DMS153 treated with DMSO at 0.1 percent for 48 hours (cell line): Measurements from ENCODE around the gene DBF4.
"Not testable (repeated sequence)": the region's sequence is repeated elsewhere in the genome, so short reads cannot be mapped to it uniquely, and the experiment has no call there.

Experiments
- DNase-seq: peaks from one replicate; lab custom pipeline; 2025; ENCODE audit not compliant: unreplicated experiment; lab: John Stamatoyannopoulos, UW

Gene DBF4

GRCh38 chr7:87876040-87876868 is at the start of gene DBF4, which contains the start of gene SLC25A40:
Gene DBF4, plus strand, starts transcription at chr7:87876493. Its CDS starts 240 bp downstream, at chr7:87876733.
Gene SLC25A40, minus strand, starts transcription at chr7:87876360. Its CDS starts 17,633 bp downstream, at chr7:87858727.
- DNase-seq, result peak; percentile 92

- not testable (repeated sequence) for DNase-seq
These were observed 47.9 kb upstream of the DBF4 start for GRCh38 chr7:87828383-87828782.

- no peak for DNase-seq
These were observed 45.2 kb upstream of the DBF4 start for GRCh38 chr7:87831097-87831496.

- no peak for DNase-seq
These were observed 43.2 kb upstream of the DBF4 start for GRCh38 chr7:87833130-87833529.

- DNase-seq, result no peak
These were observed 38.7 kb upstream of the DBF4 start for GRCh38 chr7:87837597-87837996.

- no peak for DNase-seq
These were observed 25.3 kb upstream of the DBF4 start for GRCh38 chr7:87850836-87851593.

GRCh38 chr7:87852306-87852705 is 24.0 kb upstream of the DBF4 start:
- DNase-seq, result no peak

- DNase-seq, result no peak
These were observed 22.9 kb upstream of the DBF4 start for GRCh38 chr7:87853237-87853864.

GRCh38 chr7:87858417-87859100 is 17.7 kb upstream of the DBF4 start:
- DNase-seq, result no peak

- no peak for DNase-seq
These were observed 10.2 kb upstream of the DBF4 start for GRCh38 chr7:87866089-87866488.

- DNase-seq, result not testable (repeated sequence)
These were observed 9.8 kb upstream of the DBF4 start for GRCh38 chr7:87866533-87866932.

- DNase-seq, result no peak
These were observed 5.8 kb upstream of the DBF4 start for GRCh38 chr7:87870471-87870870.

- no peak for DNase-seq
These were observed 3.9 kb upstream of the DBF4 start for GRCh38 chr7:87872346-87872745.

- not testable (repeated sequence) for DNase-seq
These were observed 3.0 kb upstream of the DBF4 start for GRCh38 chr7:87873328-87873727.

GRCh38 chr7:87874066-87874465 is 2.2 kb upstream of the DBF4 start:
- DNase-seq, result no peak

GRCh38 chr7:87875151-87876039 is 898 bp upstream of the DBF4 start:
- no peak for DNase-seq

- peak; percentile 30 for DNase-seq
These were observed 559 bp downstream of the DBF4 start for GRCh38 chr7:87876869-87877234.

GRCh38 chr7:87877366-87878040 is 1.2 kb downstream of the DBF4 start:
- DNase-seq, result no peak

- no peak for DNase-seq
These were observed 2.0 kb downstream of the DBF4 start for GRCh38 chr7:87878208-87878735.
